Measurements from ENCODE around the gene DNAI2. TPM values are rescaled to one million over a fixed set of nuclear protein-coding genes. Genes with fewer than 3 reads are reported as not detected.
A peak's percentile ranks its signal among the peaks of the same experiment; 100 is the strongest.

DNAI2 gene
- total RNA-seq, 2 donors from 2014 or later, result not detected

- H3K9me3 ChIP-seq (ENCODE audit: control insufficient read depth, low read length), result no peaks in the 10 kb centered on the region
- H3K27ac Mint-ChIP-seq, result no peak overlapping the region
- H3K4me3 Mint-ChIP-seq, result no peak overlapping the region
- peaks cover 7% of the 10 kb centered on the region for H3K27me3 Mint-ChIP-seq (ENCODE audit: insufficient read depth)
- no peak overlapping the region for H3K27ac ChIP-seq (ENCODE audit: low read depth, low read length)
- H3K4me1 Mint-ChIP-seq, result peaks cover 18% of the 10 kb centered on the region
- peaks cover 13% of the 10 kb centered on the region for H3K4me1 ChIP-seq (ENCODE audit: control insufficient read depth, insufficient read depth, low read length)
- no peaks in the 10 kb centered on the region for H3K9me3 Mint-ChIP-seq
- 94 to 95% methylated on average over 10 of the region's 10 CpGs for WGBS, 2 experiments (ENCODE audit: insufficient coverage in 1 of 2, insufficient read length in 1 of 2)
- no peak for TF ChIP-seq CTCF (conservative IDR thresholded peaks at IDR 0.05)
- no peaks in the 10 kb centered on the region for H3K36me3 ChIP-seq (ENCODE audit: control insufficient read depth, insufficient read depth, low read length)
- no peak for DNase-seq
- H3K4me3 ChIP-seq (ENCODE audit: low read length), result no peak overlapping the region
- H3K36me3 Mint-ChIP-seq (ENCODE audit: low read depth), result no peaks in the 10 kb centered on the region
- no peaks in the 10 kb centered on the region for H3K27me3 ChIP-seq (ENCODE audit: control insufficient read depth, insufficient read depth, low read length, poor library complexity, severe bottlenecking)
- no peak overlapping the region for H3K9ac ChIP-seq (ENCODE audit: extremely low read depth, low read length, poor library complexity, severe bottlenecking)
Observed at GRCh38 chr17:74257311-74257710, 16.7 kb upstream of the DNAI2 start.

GRCh38 chr17:74259667-74260524 is 14.1 kb upstream of the DNAI2 start:
- H3K4me3 Mint-ChIP-seq, result peak overlapping the region; percentile 32
- Histone ChIP-seq H3K4me3 (ENCODE audit: low read length) (no peak overlapping the region), H3K4me1 (ENCODE audit: control insufficient read depth, insufficient read depth, low read length) (peaks cover 13% of the 10 kb centered on the region), H3K9me3 (ENCODE audit: control insufficient read depth, low read length) (no peaks in the 10 kb centered on the region), H3K36me3 (ENCODE audit: control insufficient read depth, insufficient read depth, low read length) (no peaks in the 10 kb centered on the region), H3K27me3 (ENCODE audit: control insufficient read depth, insufficient read depth, low read length, poor library complexity, severe bottlenecking) (no peaks in the 10 kb centered on the region), H3K27ac (ENCODE audit: low read depth, low read length) (no peak overlapping the region), H3K9ac (ENCODE audit: extremely low read depth, low read length, poor library complexity, severe bottlenecking) (no peak overlapping the region)
- WGBS, 2 experiments (ENCODE audit: insufficient coverage in 1 of 2, insufficient read length in 1 of 2), result 48 to 56% methylated on average over 10 to 21 of the region's 21 CpGs
- H3K27ac Mint-ChIP-seq, result peak overlapping the region; percentile 61
- H3K9me3 Mint-ChIP-seq, result no peaks in the 10 kb centered on the region
- peak; percentile 60 for TF ChIP-seq CTCF (conservative IDR thresholded peaks at IDR 0.05)
- H3K36me3 Mint-ChIP-seq (ENCODE audit: low read depth), result no peaks in the 10 kb centered on the region
- peaks cover 18% of the 10 kb centered on the region for H3K4me1 Mint-ChIP-seq
- H3K27me3 Mint-ChIP-seq (ENCODE audit: insufficient read depth), result peaks cover 5% of the 10 kb centered on the region
- peak; percentile 84 for DNase-seq

GRCh38 chr17:74260525-74260850 is 13.5 kb upstream of the DNAI2 start:
- H3K27me3 Mint-ChIP-seq (ENCODE audit: insufficient read depth), result peaks cover 5% of the 10 kb centered on the region
- Histone ChIP-seq H3K4me3 (ENCODE audit: low read length) (no peak overlapping the region), H3K4me1 (ENCODE audit: control insufficient read depth, insufficient read depth, low read length) (peaks cover 13% of the 10 kb centered on the region), H3K36me3 (ENCODE audit: control insufficient read depth, insufficient read depth, low read length) (no peaks in the 10 kb centered on the region), H3K9me3 (ENCODE audit: control insufficient read depth, low read length) (no peaks in the 10 kb centered on the region), H3K9ac (ENCODE audit: extremely low read depth, low read length, poor library complexity, severe bottlenecking) (no peak overlapping the region), H3K27ac (ENCODE audit: low read depth, low read length) (no peak overlapping the region), H3K27me3 (ENCODE audit: control insufficient read depth, insufficient read depth, low read length, poor library complexity, severe bottlenecking) (no peaks in the 10 kb centered on the region)
- H3K9me3 Mint-ChIP-seq, result no peaks in the 10 kb centered on the region
- TF ChIP-seq CTCF (conservative IDR thresholded peaks at IDR 0.05), result no peak
- 11 to 15% methylated on average over 5 to 6 of the region's 6 CpGs for WGBS, 2 experiments (ENCODE audit: insufficient coverage in 1 of 2, insufficient read length in 1 of 2)
- no peaks in the 10 kb centered on the region for H3K36me3 Mint-ChIP-seq (ENCODE audit: low read depth)
- peak overlapping the region; percentile 32 for H3K4me3 Mint-ChIP-seq
- H3K4me1 Mint-ChIP-seq, result peaks cover 18% of the 10 kb centered on the region
- peak overlapping the region; percentile 61 for H3K27ac Mint-ChIP-seq
- peak; percentile 96 for DNase-seq
